WERI-Rb-1 (cell line): Measurements from ENCODE around the gene TECRL.

Experiments
- DNase-seq: peaks from one replicate; pipeline ENCODE4 v3.0.0-alpha.2; 2020
- H3K27ac ChIP-seq: fragments of 250-450 bp; sonication (Bioruptor Pico); 2 replicates; pipeline ENCODE4 v1.5.1; 2020; ENCODE audit warnings: mild to moderate bottlenecking, moderate library complexity
- H3K27me3 ChIP-seq: fragments of 250-450 bp; sonication (Bioruptor Pico); 2 replicates; pipeline ENCODE4 v1.5.1; 2021; ENCODE audit warnings: mild to moderate bottlenecking, low read depth, moderate library complexity; ENCODE audit not compliant: insufficient read depth, severe bottlenecking
- H3K36me3 ChIP-seq: fragments of 250-450 bp; sonication (Bioruptor Pico); 2 replicates; pipeline ENCODE4 v1.5.1; 2020; ENCODE audit warnings: mild to moderate bottlenecking, moderate library complexity
- H3K4me3 ChIP-seq: 2 replicates; pipeline ENCODE4 v1.5.1; 2011; ENCODE audit warnings: low read depth, mild to moderate bottlenecking, control low read depth, low read length
- H3K9me3 ChIP-seq: fragments of 250-450 bp; sonication (Bioruptor Pico); 2 replicates; pipeline ENCODE4 v1.5.1; 2021; ENCODE audit warnings: mild to moderate bottlenecking, moderate library complexity; ENCODE audit not compliant: severe bottlenecking
- CTCF ChIP-seq: IDR thresholded peaks from 2 replicates; pipeline ENCODE4 v1.5.1; 2011; ENCODE audit warnings: low read depth, mild to moderate bottlenecking, control low read depth, inconsistent platforms, low read length

Gene TECRL

DNA sequence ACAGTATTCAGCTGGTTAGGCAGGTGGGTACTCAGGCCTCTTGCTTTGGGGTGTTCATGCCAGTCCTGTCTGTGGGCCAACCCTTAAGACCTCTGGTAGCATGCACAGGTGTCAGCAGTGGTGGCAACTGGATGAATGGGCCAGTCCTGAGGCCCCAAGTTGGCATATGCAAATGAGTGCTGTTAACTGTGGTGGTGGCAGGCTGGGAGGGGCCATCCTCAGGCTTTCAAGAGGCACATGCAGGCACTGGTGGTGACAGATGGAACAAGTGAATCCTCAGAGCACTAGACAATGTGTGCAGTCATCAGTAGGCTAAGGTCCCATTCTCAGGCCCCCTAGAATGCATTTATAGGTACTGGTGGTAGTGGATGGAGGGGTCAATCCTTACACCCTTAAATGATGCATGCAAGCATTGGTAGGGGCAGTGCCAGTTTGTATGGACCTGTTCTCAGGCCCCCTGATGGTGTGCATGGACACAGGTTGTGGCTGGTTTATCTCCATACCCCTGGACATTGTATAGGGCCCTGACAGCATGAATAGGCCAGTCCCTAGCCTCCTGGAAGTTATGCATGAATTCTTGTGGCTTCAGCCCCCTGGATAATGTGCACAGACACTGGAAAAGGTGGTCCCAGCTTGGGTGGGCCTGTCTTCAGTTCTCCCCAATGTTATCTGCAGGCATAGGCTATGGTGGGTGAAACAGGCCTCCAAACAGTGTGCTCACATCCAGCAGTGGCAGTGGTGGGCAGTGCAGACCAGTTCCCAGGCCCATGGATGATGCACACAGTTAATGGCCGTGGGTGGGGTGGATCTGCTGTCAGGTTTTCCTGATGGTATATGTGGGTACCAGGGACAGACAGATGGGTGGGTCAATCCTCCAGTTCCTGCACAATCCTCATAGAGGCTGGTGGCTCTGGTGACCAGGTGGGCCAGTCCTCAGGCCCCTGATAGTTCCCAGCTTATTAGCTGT lies 24.7 kb downstream of the TECRL start:
- Histone ChIP-seq H3K27me3 (no peaks in the 10 kb centered on the region), H3K36me3 (no peaks in the 10 kb centered on the region), H3K4me3 (no peak overlapping the region), H3K27ac (no peak overlapping the region), H3K9me3 (no peaks in the 10 kb centered on the region)
- no peak for TF ChIP-seq CTCF
- DNase-seq, result no peak

DNA sequence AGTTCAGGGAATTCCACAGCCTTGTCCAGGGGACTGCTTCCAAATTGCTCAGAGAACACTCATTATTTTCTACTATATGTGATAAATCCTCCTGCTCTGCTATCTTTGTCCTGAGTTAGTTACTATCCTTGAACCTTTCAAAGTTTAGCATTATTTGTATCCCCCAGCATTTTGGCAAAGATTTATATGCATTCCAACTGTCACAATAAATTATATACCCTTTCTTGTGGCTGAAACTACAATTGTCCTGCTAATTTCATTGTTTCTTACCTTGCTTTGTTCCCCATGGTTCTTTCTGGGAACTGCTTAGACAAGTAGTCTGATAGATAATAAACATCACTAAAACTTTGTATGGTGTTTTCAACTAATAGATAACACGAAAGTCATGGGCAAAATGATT lies 40.5 kb downstream of the TECRL start:
- Histone ChIP-seq H3K27me3 (no peaks in the 10 kb centered on the region), H3K27ac (no peak overlapping the region), H3K9me3 (no peaks in the 10 kb centered on the region), H3K4me3 (no peak overlapping the region), H3K36me3 (no peaks in the 10 kb centered on the region)
- TF ChIP-seq CTCF, result no peak
- no peak for DNase-seq

- DNase-seq, result no peak
- TF ChIP-seq CTCF, result no peak
- Histone ChIP-seq H3K4me3 (no peak overlapping the region), H3K27me3 (no peaks in the 10 kb centered on the region), H3K9me3 (no peaks in the 10 kb centered on the region), H3K27ac (no peak overlapping the region), H3K36me3 (no peaks in the 10 kb centered on the region)
These were observed 47.9 kb downstream of the TECRL start for GRCh38 chr4:64361399-64361740.

DNA sequence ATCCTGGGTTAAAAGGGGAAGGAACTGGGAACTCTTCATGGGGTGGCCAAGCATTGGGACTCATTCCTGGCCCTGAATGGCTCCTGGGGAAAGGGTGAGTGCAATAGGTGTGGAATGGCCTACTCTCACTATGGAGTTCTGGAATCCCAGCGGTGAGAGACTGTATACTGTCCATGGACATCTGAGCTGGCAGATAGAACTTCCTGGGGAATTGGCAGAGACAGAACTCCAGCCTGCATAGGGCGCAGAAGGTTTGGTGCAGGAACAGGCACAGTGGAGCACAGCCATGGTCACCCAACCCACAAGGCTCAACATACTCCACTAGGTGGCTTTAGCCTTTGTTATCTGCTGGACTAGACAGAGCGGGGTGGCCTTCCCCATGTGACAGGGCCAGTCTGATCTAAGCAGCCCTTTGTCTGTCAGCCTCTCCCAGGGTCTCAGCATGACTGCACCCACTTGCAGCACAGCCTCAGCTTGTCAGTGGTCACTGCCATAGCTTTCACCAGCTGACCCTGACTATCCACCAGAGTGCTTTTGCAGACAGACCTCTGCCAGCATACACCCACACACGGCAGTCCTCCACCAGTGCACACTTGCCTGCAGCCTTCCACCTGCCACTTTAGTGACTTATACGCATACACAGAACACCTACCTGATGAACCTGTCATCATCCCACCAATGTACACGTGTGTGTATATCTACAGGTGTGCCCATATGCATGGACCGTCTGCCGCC lies 48.4 kb downstream of the TECRL start:
- DNase-seq, result no peak
- Histone ChIP-seq H3K27me3 (no peaks in the 10 kb centered on the region), H3K4me3 (no peak overlapping the region), H3K9me3 (no peaks in the 10 kb centered on the region), H3K36me3 (no peaks in the 10 kb centered on the region), H3K27ac (no peak overlapping the region)
- TF ChIP-seq CTCF, result no peak

DNA sequence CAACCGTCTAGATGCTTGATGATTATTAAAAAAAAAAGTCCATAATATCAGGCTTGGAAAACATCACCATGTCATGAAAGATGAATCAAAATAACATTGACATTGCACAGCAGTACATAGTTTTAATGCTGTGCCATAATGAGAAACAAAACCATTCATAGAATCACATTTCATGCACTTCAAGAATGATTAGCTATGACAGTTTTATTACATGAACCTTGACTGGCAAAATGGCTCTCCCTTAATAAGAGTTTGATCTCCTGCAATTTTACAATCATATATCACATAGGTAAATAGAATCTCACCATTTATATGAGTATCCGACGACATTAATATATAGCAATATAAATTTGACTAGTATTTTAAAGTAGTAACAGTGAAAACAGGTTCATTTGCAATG lies 49.8 kb downstream of the TECRL start:
- Histone ChIP-seq H3K4me3 (no peak overlapping the region), H3K27ac (no peak overlapping the region), H3K36me3 (no peaks in the 10 kb centered on the region), H3K9me3 (no peaks in the 10 kb centered on the region), H3K27me3 (no peaks in the 10 kb centered on the region)
- TF ChIP-seq CTCF, result no peak
- no peak for DNase-seq
